Hematopoietic multipotent progenitor cell (in vitro differentiated cells): Measurements from ENCODE around the gene RSAD2. TPM values are rescaled to one million over a fixed set of nuclear protein-coding genes. Genes with fewer than 3 reads are reported as not detected.
"Not testable (repeated sequence)": the region's sequence is repeated elsewhere in the genome, so short reads cannot be mapped to it uniquely, and the experiment has no call there.

Source experiments
- DNase-seq, 3 donors: peaks; one replicate each; pipeline ENCODE4 v3.0.0-alpha.2; 2011 to 2015; ENCODE audit warnings: low read depth in 2 of 3, low spot score in 2 of 3
- total RNA-seq: library from RNA; depleted of rRNA; stranded (reverse); fragments of >200 nt; gene quantifications from one replicate; pipeline ENCODE4 v1.2.3, GENCODE V29; 2012

RSAD2 gene
- total RNA-seq, 1 donor = 17.2 TPM

DNA sequence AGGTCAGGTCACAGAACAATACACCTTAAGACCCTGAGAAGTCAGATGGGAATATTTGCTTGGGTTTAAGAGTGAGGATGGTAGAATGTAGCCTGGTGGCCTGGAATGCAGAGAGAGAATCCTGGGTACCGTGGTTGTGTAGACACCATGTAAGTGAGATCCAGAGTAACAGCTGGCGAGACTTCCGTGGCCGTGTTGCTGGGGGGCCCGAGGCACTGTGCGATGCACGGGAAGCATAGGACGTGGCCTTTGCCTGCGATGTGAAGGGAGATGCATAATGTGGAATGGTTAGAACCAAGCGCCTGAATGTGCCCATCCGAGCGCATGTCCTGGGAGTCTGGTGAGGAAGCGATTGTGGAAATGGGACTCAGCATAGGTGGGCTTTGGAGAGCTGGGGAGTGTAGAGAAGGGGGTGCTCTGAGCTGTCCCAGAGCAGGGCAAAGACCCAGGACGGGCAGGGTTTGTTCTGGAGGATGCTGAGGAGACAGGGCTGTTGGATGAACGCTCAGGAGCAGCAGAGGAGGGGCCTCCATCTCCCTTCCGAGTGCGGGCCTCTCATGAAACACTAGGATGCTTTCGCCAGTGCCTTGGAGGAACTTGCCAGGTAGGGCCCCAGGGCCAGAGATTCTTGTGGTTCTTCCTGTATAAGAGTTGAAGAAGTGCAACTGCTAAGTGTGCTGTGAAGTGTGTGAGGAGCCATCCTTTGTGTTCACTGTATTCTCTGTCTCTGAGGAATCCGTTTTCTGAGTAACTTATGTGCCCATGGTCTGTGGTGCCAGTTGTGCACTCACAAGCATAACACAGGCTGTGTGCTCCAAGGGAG, 46.7 kb downstream of the RSAD2 start:
- DNase-seq = no peak

DNA sequence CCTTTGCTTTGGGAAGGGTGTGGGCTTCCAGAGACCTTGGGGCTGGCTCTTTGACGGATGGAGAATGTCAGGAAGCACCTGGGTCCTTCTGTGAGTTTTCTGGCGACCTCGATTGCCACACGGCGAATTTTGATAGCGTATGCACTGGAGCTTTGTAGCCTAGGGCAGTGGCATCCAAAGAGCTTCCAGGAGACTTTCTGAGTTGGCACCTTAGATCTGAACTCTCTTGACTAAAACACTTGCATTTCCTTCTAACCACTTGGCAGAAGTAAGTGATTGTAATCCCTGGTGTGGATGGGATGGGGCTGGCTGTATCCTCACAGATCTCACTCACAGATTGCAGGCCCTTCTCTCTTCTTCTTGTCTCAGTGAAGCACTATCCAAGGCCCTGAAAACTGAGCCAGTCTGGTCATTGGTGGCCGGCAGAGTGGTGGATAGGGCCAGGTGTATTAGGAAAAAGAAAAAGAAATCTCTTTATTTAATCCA, 47.4 kb downstream of the RSAD2 start:
- DNase-seq = peak in 1 of 3 donors; percentile 31

DNA sequence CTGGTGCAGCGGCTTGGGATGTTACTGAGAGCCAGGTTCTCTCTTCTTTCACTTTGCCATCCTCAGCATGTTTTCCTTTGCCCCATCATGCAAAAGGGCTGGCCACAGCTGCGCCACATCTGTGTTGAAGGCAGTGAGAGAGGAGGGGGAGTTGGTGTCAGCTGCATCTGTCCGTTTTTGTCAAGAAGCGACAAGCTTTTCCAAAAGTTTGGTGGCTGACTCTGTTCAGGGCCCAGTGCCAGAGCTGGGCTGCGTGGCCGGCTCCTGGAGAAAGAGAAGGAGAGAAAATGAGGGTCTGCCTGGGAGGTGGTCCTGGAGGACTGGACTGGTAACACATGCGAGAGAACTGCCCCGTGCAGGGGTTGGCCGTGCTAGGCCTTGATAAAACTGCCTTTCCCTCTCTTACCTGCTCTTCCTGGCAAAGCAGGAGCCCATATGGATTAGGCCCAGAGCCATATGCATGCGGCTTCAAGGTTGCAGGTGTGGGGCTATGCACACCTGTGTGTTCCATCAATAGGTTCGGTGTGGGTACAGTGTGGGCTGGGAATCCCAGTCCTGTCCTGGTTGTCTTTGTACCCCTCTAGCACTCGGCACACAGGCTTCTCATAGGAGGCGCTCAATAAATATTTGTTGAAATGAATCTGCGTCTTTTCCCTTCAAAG, 48.6 kb downstream of the RSAD2 start:
- DNase-seq = no peak

DNA sequence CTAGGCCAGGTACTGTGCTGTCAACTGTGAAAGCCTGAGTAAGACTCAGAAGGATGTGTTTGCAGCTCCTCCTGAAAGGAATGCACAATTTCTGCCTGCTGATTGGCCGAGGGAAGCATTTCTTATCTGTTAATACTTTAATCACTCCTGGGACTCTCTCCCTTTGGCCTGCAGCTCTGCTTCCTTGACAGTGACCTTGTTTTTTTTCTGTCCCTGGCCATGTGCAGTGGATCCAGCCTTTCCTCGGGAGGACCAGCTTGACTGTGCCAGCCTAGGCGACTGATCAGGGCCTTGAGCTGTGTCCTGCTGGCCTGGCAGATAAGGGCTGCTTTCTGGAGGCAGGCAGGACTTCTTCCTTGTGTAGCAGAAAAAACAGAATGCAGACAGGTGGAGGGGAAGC, 49.6 kb downstream of the RSAD2 start:
- DNase-seq = peak in 1 of 3 donors; percentile 43

DNA sequence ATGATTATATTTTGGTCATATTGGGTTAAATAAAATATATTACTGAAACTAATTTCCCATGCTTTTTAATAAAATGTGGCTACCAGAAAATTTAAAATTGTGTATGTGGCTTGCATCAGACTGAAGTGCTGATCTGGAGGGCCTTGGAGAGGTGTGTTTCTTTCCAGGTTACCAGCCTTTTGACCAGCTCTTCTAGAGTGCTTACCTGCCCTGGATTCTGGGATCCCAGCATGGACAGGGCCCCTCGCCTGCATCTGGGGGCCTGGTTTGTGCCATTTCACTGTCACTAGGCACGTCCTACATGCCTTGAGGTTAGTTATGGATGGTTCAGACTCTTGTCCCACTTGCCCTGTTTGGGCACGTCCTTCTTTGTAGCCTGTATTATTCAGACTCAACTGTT, 50.2 kb downstream of the RSAD2 start:
- no peak for DNase-seq

DNA sequence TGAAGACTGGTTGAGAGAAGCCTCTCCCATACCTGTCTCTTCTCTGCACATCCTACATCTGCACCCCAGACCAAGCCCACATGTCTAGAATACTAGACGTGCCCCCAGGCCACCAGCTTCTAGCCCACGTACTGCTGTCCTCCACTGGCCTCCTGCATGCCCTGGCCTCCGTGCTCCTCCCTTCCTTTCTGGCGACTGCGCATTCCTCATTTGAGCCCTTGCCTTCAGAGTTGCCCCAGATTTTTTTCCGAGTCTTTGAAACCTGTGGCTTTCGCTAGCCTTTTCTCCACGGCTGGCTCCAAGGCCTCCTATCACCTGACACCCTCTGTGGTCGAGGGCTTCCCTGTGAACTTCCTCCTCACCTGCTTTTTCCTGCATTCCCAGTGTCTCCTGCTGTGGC, 50.9 kb downstream of the RSAD2 start:
- DNase-seq = no peak

DNA sequence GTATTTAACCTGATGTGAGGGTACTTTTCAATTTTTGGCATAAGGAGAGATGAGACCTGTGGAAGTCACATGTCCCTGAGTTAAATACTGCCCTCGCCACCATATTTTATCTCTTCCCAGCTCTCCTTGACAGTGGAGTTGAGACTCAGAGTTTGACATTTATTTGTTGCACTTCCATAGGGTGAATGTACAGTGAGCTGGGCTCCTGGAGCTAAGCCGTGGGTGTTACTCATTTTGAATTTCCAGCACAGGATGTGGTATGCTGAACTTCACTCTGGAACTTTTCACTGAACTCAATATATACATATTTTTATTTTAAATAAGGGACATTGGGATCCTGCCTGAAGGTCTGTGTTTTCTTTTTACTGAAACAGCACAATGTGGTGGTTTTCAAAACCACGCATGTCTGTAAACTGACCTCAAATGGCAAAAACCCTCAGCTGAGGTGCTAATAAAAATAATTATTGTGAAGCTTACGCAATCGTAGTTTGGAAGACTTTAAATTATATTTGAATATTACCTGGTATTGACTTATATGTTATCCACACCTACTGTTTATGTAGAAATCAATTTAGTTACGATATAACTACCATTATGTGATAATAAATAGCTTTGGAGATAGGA, 51.7 kb downstream of the RSAD2 start:
- no peak for DNase-seq

DNA sequence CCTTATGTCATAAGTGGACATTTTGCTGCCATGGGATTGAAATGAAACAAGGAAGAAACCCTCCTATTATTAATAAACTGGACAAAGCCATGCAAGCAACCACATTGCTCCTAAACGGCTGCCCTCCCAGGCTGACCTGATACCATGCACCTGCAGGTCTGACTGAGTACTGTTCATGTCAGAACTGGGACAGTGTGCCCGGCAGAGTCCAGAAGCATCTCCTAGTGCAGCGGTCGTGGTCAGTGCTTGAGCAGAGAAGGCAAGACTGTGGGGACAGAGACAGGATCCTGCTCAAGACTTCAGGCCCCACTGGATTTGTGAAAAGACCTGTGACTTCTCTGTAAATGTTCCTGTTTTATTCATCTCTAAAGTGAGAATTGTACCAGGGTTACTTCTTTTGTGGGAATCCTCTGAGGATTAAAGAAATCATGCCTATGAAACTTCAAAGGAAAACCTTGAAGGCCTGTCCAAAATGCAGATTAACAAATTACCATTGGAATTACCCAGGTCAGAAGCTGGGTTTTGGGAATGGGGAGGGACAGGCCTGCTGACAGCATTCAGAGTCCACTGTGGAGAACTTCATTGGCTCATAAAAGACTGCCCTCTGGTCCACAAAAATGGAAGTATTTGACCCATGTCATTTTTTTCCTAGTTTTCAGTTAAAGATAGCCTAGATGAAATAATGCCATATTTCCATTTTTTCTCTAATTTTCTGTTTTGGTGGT, 53.5 kb downstream of the RSAD2 start:
- DNase-seq = no peak

DNA sequence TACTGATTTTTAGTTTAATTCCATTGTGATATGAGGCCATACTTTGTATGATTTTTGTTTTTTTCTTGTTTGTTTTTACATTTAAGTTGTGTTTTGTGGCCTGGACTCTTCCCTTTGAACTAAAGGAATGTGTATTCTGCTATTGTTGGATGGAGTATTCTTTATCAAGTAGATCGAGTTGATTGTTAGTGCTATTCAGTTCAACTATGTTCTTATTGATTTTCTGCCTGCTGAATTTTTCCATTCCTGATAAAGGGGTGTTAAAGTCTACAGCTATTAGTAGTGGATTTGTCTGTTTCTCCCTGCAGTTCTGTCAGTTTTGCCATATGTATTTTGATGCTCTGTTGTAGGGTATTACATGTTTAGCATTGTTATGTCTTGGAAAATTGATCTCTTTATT, 54.2 kb downstream of the RSAD2 start:
- no peak for DNase-seq

DNA sequence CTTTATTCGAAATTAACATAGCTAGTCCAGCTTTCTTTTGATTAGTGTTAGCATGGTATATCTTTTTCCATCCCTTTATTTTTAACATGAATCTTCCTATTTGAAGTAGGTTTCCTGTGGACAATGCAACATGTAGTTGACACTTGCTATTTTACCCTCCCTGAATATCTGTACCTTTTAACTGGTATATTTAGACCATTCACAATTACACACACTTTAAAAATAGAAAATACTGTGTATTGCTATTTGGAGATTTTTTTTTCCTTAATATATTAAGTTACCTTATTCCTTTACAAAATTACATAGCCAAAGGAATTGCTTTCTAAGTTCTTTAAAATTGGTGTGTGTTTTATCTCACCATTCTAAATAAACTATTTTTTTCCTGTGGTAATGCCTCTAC, 54.6 kb downstream of the RSAD2 start:
- no peak for DNase-seq

DNA sequence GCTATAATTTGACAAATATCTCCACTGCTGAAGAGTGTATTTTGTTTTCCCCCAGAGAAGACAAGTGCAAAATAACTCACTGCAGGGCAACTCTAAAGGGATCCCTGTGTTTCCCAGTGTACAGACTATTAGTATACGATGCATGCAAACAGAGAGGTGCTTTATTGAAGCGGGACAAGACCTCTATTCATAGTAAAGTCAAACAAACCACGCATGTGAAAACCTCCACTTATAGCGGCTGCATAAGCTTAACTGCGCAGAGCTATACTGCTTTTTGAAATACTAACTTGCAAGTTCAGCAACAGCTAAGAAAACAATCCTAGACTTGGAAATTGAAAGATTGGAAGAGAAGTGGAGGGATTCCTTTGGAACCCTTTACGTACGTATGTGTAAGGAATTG, 55.3 kb downstream of the RSAD2 start:
- DNase-seq = no peak

DNA sequence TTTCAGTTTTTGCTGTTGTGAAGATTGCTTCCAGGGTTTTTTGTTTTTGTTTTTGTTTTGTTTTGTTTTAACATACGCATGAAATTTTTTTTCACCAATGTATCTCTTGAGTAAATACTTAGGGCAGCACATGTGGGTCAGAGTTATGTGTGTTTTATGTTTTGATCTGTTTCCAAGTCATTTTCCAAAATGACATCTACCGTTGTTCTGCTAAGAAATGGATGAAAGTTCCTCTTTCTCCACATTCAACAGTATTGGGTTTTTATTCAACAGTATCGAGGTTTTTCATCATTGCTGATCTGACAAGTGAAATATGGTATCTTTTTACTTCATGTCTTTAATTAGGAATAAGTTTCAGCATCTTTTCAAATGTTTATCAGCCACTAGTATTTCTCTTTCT, 56.3 kb downstream of the RSAD2 start:
- peak in 2 of 3 donors; percentile 28 to 37 for DNase-seq

DNA sequence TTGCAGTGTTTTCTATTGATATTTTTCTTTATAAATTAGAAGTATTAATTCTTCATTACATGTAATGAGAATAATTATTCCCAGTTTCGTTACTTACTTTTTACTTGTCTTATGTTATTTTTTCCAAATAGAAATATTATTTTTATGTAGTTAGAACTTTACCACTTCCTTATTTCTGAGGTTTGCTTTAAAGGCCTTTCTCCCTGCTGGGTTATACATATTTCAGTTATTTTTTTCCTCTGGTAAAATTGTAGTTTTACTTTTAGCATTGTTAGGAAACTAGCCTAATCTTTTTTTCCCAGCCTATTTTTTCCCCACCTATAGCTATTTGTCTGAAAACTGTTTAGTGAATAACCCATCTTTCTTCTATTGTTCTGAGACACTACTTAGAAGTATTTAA, 56.8 kb downstream of the RSAD2 start:
- peak in 2 of 3 donors; percentile 15 to 40 for DNase-seq

DNA sequence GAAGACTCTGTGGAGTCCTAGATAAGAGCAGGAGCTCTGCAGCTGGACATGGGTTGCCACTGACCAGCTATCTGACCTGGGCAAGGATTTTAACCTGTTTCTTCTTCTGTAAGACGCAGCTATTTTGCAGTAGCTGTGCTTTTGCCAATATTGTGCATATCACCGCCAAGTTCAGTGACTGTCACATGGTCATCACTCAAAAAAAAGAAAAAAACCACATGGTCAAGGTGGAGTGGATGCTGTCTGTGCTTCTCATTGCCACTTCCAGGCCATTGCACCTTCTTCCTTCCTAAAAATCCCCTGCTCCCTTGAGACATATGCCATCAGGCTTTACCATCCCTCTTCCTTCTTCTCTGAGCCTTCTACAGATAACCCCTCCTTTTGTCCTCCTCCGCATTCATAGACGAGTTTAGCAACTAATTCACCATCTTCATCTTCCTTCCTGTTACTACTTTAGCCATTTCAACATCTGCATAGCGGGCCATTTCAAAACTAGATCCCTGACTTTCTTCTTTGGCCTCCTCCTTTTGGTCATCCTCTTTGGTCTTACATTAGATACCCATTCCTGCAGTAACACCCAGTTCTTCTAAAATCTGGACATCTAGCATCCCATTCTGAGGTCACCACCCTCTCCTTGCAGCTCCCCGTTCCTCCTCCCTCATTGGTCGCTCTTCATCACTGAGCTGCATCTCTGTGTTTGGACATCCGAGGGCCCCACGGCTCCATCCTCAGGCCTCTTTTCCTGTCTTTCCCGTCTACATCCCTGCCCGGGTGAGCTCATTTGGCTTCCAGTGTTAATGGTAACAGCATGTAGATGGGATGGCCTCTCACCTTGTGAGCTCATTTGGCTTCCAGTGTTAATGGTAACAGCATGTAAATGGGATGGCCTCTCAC, 57.4 kb downstream of the RSAD2 start:
- no peak for DNase-seq

DNA sequence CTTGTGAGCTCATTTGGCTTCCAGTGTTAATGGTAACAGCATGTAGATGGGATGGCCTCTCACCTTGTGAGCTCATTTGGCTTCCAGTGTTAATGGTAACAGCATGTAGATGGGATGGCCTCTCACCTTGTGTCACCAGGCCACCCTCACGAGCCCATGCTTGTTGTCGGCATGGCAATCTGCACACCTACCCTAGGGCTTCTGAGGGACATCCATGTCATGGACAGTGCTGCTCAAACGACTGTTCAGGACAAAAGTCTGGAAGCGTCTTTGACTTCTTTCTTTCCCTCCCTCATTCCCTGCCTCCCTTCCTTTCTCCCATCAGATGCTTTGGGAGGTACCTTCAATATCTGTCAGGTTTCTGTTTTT, 58.1 kb downstream of the RSAD2 start:
- not testable (repeated sequence) for DNase-seq

DNA sequence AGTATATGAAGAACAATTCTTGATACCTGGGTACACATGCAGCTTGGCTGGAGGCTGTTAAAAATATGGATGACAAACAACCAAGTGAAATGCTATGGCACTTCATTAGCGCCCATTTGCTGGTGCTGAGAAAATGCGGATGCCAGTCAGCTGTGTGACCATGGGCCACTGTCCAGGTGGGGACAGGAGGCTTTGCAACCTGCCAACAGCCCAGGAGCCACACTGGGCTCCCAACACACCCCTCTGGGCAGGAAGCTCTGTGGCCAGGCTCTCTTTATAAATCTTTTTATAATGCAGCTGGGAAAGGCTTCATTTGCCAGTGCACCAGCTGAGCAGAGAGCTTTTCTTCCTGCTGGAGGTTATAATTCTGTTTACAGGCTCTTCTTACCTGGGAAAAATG, 59.6 kb downstream of the RSAD2 start:
- no peak for DNase-seq

DNA sequence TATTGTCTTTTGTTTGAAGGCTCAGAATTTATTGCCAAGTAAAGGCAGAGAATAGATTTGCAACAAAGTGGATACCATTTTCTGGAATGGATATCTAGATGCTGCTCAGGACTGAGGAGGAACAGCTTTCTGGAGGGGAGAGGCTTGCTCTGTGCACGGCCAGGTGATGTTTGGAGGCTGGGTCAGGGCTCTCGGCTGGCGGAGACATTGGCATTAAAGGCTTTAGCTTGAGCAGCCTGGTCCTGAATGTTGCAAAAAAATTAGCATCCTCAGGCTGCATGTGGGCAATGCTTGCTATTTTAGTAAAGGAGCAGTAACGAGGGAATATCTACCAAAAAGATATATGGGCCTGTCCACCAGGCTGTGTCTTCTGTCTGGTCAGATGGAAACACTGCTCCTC, 60.0 kb downstream of the RSAD2 start:
- DNase-seq = no peak

DNA sequence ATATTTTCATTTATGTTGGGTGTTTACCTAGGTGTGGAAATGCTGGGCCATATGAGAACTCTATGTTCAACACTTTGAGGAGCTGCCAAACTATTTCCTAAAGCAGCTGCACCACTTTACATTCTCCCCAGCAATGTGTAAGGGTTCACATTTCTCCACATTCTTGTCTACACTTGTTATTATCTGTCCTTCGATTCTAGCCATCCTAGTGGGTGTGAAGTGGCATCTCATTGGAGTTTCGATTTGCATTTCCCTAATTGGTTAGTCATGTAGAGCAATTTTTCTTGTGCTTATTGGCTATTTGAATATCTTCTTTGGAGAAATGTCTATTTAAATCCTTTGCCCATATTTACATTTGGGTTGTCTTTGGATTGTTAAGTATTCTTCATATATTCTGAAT, 61.5 kb downstream of the RSAD2 start:
- DNase-seq = no peak

DNA sequence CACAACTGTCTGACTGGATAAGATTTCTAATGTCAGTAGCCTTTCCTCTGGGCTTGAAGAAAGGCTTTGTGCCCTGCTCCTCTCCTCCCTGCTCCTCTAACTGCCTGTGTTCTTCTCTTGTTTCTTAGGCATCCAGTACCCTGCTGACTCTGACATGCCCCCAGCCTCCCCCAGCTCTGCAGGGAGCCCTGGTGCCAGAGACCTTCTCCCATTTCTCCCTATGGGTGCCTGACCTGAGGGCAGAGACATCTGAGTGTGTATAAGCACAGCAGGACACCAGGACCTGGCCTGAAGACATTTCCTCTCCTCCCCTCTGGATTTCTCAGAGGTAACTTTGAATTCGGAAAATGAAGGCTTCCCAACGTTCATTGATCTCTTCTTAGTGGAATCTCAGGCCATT, 63.2 kb downstream of the RSAD2 start:
- no peak for DNase-seq
